GM12892 (cell line): ENCODE data around the gene CEP83.

Experiments
- POLR2A ChIP-seq: IDR thresholded peaks from 2 replicates; pipeline ENCODE4 v1.6.1; 2011; ENCODE audit warnings: low read depth, low read length, control low read depth
- TAF1 ChIP-seq: IDR thresholded peaks from 2 replicates; pipeline ENCODE4 v1.6.1; 2011; ENCODE audit warnings: low read depth, mild to moderate bottlenecking, control low read depth, low read length, borderline replicate concordance

DNA sequence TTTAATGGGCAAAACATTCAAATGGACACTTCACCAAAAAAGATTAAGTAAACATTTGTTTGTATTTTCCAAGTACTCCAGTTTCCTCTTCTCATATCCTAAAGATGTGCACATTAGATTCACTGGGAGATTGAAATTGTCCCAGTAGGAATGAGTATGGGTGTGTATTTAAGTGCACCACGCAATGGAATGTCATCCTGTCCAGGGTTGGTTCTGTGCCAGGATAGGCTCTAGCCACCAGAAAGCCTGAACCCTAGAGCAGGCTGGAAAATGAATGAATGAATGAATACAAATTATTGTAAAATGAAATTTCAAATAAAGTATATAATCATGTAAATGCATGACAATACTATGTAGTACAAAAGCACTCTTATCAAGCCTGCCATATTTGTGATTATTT, 14.0 kb downstream of the CEP83 start:
- TF ChIP-seq POLR2A (no peak), TAF1 (no peak)
